Epithelial cell of umbilical artery (primary cell): ENCODE results near the gene MRPS18B. TPM values are rescaled to one million over a fixed set of nuclear protein-coding genes. Genes with fewer than 3 reads are reported as not detected.

Experiments
- total RNA-seq: library from RNA; depleted of rRNA; stranded (reverse); fragments of >200 nt; gene quantifications from 2 replicates; pipeline ENCODE4 v1.2.3, GENCODE V29; 2014

The MRPS18B gene
- total RNA-seq: 55.5 and 57.3 TPM in 2 replicates

GRCh38 chr6:30617565-30618269, at the start of gene MRPS18B:
Gene MRPS18B, plus strand, starts transcription at chr6:30617840. Its CDS starts 26 bp downstream, at chr6:30617866.

GRCh38 chr6:30571075-30571761, 46.4 kb upstream of the MRPS18B start, which contains the start of gene ABCF1:
Gene ABCF1, plus strand, starts transcription at chr6:30571442. Its CDS starts 46 bp downstream, at chr6:30571488.

GRCh38 chr6:30616811-30617564, 652 bp upstream of the MRPS18B start, which contains the start of gene PPP1R10:
Gene PPP1R10, minus strand, starts transcription at chr6:30617243. Its CDS starts 7,299 bp downstream, at chr6:30609944.

GRCh38 chr6:30626484-30627366, 9.1 kb downstream of the MRPS18B start, which contains the start of gene ATAT1:
Gene ATAT1, plus strand, starts transcription at chr6:30626874.

GRCh38 chr6:30646450-30647241, 29.0 kb downstream of the MRPS18B start, which contains the start of gene C6orf136:
Gene C6orf136, plus strand, starts transcription at chr6:30647133. Its CDS starts 99 bp downstream, at chr6:30647232.

GRCh38 chr6:30672445-30673253, 55.0 kb downstream of the MRPS18B start, which contains the start of gene DHX16:
Gene DHX16, minus strand, starts transcription at chr6:30673006. Its CDS starts 165 bp downstream, at chr6:30672841.

Other genes starting within 250 kb of the MRPS18B start
- gene HLA-E, start 128.3 kb upstream of the MRPS18B start, total RNA-seq: 548 and 551 TPM in 2 replicates
- 41.6 and 45.1 TPM in 2 replicates for gene GNL1, start 61.4 kb upstream of the MRPS18B start, total RNA-seq
- gene PRR3, start 60.5 kb upstream of the MRPS18B start, total RNA-seq: 1.5 and 2.6 TPM in 2 replicates
- 43.5 and 44.2 TPM in 2 replicates for gene ABCF1, start 46.4 kb upstream of the MRPS18B start, total RNA-seq
- 8.8 and 12.9 TPM in 2 replicates for gene PPP1R10, start 597 bp upstream of the MRPS18B start, total RNA-seq
- gene ATAT1, start 9.0 kb downstream of the MRPS18B start, total RNA-seq: 2.6 and 5.8 TPM in 2 replicates
- gene C6orf136, start 29.3 kb downstream of the MRPS18B start, total RNA-seq: 3.2 and 4.5 TPM in 2 replicates
- gene DHX16, start 55.2 kb downstream of the MRPS18B start, total RNA-seq: 38.3 and 41.0 TPM in 2 replicates
- 48.1 and 49.8 TPM in 2 replicates for gene PPP1R18, start 68.8 kb downstream of the MRPS18B start, total RNA-seq
- gene NRM, start 73.1 kb downstream of the MRPS18B start, total RNA-seq: 1.9 and 3.8 TPM in 2 replicates
- gene MDC1, start 99.4 kb downstream of the MRPS18B start, total RNA-seq: 6.2 and 7.5 TPM in 2 replicates
- gene TUBB, start 102.5 kb downstream of the MRPS18B start, total RNA-seq: 311 and 367 TPM in 2 replicates
- 31.5 and 64.0 TPM in 2 replicates for gene FLOT1, start 124.8 kb downstream of the MRPS18B start, total RNA-seq
- 160 and 166 TPM in 2 replicates for gene IER3, start 126.7 kb downstream of the MRPS18B start, total RNA-seq